Measurements from ENCODE around the gene RSPO4.
"Not testable (repeated sequence)": the region's sequence is repeated elsewhere in the genome, so short reads cannot be mapped to it uniquely, and the experiment has no call there.

Gene RSPO4

GRCh38 chr20:1003920-1004697 is 2.0 kb upstream of the RSPO4 start:
- DNase-seq: no peak

- DNase-seq: no peak
Measured at GRCh38 chr20:1002682-1003561, 811 bp upstream of the RSPO4 start.

DNA sequence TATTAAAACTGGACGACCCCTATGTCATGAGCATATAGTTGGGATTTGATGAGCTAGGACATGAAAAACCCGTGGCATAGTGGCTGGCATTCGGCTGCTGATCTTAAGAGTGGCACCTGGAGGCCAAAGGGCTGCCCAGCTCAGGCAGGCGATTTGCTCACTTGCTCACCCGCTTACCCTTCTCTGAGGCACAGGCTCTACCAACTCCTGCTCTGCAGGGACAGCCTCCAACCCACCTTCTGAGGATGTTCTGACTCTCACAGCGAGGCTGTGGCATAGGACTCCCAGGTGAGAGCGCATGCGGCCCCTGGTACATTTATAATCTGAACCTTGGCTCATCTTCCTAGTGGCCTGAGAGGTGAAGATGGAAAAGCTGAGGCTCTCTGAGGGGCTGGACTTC is 995 bp downstream of the RSPO4 start:
- no peak for DNase-seq

DNA sequence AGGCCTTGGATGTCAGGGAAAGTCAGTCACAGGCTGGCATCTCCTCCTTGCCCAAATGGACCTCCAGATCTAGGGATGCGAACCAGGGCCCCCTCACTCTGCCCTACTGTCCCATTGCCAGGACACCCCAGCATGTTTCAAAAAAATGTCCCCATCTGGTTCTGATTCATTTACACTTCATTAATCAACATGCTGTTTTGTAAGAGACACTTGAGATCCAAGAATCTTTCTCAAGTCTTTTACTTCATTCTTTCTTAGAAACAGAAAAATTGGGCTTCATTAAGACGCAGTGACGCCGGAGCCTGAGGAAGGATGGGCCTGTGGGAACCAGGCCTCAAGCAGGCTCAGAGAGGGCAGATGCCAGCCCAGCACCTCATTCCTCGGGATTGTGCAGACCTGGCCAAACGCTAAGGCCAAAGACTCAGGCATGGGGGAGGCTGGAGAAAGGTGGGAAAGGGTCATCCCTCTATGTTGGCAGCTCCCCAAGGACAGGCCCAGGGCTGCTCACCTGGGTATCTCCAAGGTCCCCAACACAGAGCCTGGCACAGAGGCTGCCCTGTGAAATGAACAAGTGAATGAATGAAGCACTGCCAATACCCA is 3.8 kb downstream of the RSPO4 start:
- no peak for DNase-seq

- DNase-seq: no peak
Measured at GRCh38 chr20:997486-997885, 4.6 kb downstream of the RSPO4 start.

- no peak for DNase-seq
Measured at GRCh38 chr20:997016-997415, 5.1 kb downstream of the RSPO4 start.

DNA sequence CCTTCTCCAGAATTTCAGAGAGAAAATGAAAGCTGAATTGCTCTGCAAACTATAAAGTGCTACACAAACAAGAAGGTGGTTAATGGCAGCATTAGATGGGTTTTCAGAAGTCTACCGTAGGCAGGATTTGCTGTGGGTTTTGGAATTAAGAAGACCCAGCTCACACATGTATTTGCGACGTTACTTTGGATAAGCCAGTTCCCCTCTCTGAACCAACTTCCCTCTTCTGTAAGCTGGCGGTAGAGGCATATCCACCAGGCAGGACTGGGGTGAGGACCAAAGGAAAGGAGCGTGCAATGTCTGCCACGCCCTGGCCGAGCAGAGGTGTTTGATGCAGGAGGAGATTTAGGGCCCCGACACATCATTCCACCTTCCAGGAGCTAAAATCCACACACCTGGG is 6.9 kb downstream of the RSPO4 start:
- no peak for DNase-seq

GRCh38 chr20:992801-993535 is 9.1 kb downstream of the RSPO4 start:
- DNase-seq: no peak

- peak; percentile 12 for DNase-seq
Measured at GRCh38 chr20:991850-992249, 10.3 kb downstream of the RSPO4 start.

DNA sequence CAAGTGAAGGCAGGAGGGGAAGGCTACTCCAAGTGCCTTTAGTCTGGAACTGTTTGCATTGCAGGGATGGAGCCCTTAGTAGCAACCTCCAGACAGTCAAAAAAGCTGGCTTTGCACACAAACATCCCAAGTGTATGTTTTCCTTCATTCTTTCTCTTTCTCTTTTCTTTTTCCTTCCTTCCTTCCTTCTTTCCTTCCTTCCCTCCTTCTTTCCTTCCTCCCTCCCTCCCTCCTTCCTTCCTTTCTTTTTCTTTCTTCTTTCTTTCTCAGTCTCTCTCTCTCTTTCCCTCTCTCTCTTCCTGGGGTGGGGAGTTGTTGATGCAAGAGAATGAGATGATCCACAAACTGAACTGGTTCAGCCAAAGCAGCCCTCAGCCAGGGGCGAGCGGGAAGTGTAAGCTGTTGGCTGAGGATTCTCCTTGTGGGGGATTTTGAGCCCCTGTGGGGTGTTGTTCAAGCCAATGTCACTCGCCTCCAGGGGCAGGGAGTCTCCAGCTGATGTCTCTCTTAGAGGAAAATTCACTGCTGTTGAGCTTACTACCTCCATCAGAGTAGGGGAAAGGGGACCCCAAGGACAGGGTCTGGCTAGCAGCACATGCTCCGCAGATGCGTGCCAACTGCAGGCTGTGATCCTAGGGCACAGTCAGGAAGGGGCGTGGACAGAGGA is 11.7 kb downstream of the RSPO4 start:
- DNase-seq: no peak

GRCh38 chr20:988272-988671 is 13.8 kb downstream of the RSPO4 start:
- DNase-seq: no peak

DNA sequence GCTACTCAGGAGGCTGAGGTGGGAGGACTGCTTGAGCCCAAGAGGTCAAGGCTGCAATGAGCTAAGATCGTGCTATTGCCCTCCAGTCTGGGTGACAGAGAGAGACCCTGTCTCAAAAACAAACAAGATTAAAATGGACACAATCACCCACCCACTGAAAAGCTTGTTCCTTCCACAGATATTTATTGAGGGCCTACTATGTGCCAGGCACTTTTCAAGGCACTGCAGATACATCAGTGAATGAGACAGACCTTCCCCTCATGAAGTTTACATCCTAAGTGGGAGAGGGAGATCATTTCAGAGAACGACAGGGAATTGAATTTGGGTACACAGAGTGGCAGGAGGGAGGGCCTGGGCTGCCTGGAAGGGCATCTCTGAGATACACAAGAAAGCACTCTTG is 14.4 kb downstream of the RSPO4 start:
- DNase-seq: no peak

GRCh38 chr20:986733-987355 is 15.3 kb downstream of the RSPO4 start:
- peak; percentile 16 for DNase-seq

DNA sequence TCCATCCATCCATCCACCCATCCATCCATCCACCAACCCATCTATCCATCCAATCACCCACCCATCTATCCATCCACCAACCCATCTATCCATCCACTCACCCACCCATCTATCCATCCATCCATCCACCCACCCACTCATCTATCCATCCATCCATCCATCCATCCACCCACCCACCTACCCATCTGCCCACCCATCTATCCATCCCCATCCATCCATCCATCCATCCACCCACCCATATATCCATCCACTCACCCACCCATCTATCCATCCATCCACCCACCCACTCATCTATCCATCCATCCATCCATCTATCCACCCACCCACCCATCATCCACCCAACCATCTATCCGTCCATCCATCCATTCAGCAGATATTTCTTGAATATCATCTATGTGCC is 17.1 kb downstream of the RSPO4 start:
- DNase-seq: not testable (repeated sequence)

- DNase-seq: no peak
Measured at GRCh38 chr20:982754-983153, 19.4 kb downstream of the RSPO4 start.

DNA sequence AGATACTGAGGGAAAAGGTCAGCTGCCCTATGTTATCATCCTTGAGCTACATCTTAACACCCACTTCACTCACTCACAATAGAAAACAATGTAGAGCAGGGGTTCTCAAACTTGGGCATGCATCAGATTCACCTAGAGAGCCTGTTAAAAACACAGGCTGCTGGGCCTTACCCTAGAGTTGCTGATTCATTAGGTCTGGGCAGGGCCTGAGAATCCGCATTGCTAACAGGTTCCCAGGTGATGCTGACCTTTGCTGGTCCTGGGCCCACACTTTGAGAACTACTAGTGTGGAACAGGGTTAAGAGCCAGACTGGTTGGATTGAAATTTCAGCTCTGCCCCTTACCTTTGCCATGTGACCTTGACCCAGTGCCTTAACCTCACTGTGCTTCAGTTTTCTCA is 25.1 kb downstream of the RSPO4 start:
- no peak for DNase-seq

- DNase-seq: no peak
Measured at GRCh38 chr20:976033-976432, 26.1 kb downstream of the RSPO4 start.

- peak; percentile 68 for DNase-seq
Measured at GRCh38 chr20:973785-974194, 28.3 kb downstream of the RSPO4 start.

DNA sequence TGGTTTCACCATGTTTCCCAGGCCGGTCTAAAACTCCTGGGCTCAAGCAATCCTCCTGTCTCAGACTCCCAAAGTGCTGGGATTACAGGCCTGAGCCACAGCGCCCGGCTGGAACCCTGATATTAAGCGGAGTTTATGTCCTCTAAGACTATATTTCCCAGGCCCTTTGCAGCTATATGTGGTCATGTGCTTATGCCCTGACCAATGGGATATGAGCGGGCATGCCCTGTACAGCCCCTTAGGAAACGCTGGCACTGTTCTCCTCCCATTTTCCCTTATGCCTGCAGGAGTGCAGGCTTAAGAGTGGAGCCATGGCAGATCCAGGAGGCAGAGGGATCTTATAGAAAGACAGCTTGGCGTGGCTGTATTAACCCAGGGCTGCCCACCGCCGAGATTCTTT is 29.9 kb downstream of the RSPO4 start:
- DNase-seq: no peak

DNA sequence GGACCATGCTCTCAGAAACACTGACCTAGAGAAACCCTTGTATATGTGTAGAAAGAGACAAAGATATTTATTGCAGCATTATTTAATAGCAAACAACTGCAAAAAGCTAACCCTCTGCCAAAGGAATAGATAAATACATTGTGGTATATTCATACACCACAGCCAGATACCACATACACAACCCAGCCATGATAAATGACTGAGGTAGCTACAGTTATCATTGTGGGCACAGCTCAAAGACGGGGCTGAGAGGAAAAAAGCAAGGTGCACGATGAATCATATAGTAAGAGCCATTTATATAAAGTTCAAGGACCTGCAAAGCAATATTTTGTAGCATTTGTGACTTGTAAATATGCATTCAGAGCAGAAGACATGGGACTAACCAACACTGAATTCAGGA is 30.8 kb downstream of the RSPO4 start:
- DNase-seq: peak; percentile 26

DNA sequence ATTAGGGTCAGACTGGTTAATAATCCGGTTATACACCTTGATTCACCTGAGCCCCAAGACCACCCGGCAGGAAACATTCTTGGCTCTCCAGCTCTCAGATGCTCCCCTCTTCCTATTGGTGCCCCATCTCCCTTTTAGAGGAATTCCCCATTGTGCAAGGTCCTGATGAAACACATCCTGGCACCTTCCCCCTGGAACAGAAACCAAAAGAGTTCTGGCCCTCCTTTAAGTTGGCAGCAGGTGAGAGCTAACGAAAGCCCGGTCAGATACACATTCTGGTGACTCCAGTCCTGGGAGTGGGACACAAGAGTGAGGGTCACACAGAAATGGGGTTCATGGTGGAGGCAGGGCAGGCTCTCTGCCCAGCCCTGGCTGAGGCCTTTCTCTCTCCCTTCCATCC is 32.2 kb downstream of the RSPO4 start:
- DNase-seq: no peak

Measured in hematopoietic multipotent progenitor cell treated with erythropoietin and hydrocortisone succinate and interleukin-3 and kit ligand, for 8 days (in vitro differentiated cells).